Testis (tissue), 3 donors: ENCODE measurements around the gene LHX2. TPM values are rescaled to one million over a fixed set of nuclear protein-coding genes. Genes with fewer than 3 reads are reported as not detected.

Source experiments
- DNase-seq: peaks from one replicate; pipeline ENCODE4 v3.0.0-alpha.2; 2019
- H3K27ac ChIP-seq, 2 donors: fragments of 200-600 bp; sonication (generic); one replicate each; pipeline ENCODE4 v1.5.1; 2019
- H3K27me3 ChIP-seq: fragments of 200-600 bp; sonication (generic); one replicate; pipeline ENCODE4 v1.5.1; 2019
- H3K36me3 ChIP-seq: fragments of 200-600 bp; sonication (generic); one replicate; pipeline ENCODE4 v1.5.1; 2017; ENCODE audit warnings: low read depth; ENCODE audit errors: missing control alignments
- H3K4me1 ChIP-seq: fragments of 200-600 bp; sonication (generic); one replicate; pipeline ENCODE4 v1.5.1; 2019
- H3K4me3 ChIP-seq, 2 donors: fragments of 200-600 bp; sonication (generic); one replicate each; pipeline ENCODE4 v1.5.1; 2017 to 2019
- H3K9me3 ChIP-seq: fragments of 200-600 bp; sonication (generic); one replicate; pipeline ENCODE4 v1.5.1; 2017
- POLR2A ChIP-seq: fragments of 450-650 bp; IDR thresholded peaks from one replicate; pipeline ENCODE4 v1.6.1; 2017; ENCODE audit warnings: antibody characterized with exemption, mild to moderate bottlenecking, moderate library complexity
- WGBS, 2 donors: methylation state at CpG; one replicate each; pipeline ENCODE4 v1.1.5; 2018; 5-methylcytosine and 5-hydroxymethylcytosine counted together
- intact Hi-C: fragments of 100-400 bp; cut with DNase I; formaldehyde crosslinking; loops from one replicate; pipeline ENCODE4 v1.15.1; 2023; ENCODE audit warnings: low total_unique reads
- polyA plus RNA-seq: library from polyadenylated mRNA; stranded (reverse); fragments of 350-450 nt; fragmentation: Illumina TruSeq; extraction: RNeasy Lipid Tissue Mini Kit (QIAGEN cat#74804); gene quantifications from one replicate; pipeline ENCODE4 v1.2.3, GENCODE V29; 2014; ENCODE audit warnings: low read depth, low replicate concordance; ENCODE audit not compliant: insufficient read depth
- total RNA-seq, 2 donors: library from RNA; depleted of rRNA; stranded (reverse); fragments of >200 nt; gene quantifications; one replicate each; pipeline ENCODE4 v1.2.3, GENCODE V29; 2016
- TF ChIP-seq, protein P1 (sequence below), 3 experiments: fragments of 450-650 bp in 2 of 3; fragments of 200-600 bp in 1 of 3; sonication (generic) in 1 of 3; IDR thresholded peaks; one replicate each; pipeline ENCODE4 v1.5.1; 2016 to 2019; ENCODE audit warnings: antibody characterized with exemption in 3 of 3, mild to moderate bottlenecking in 2 of 3, moderate library complexity in 1 of 3

The LHX2 gene
- total and polyA plus RNA-seq, 3 donors from 2014 or later, result 2.0 to 5.1 (median 3.4) TPM

DNA sequence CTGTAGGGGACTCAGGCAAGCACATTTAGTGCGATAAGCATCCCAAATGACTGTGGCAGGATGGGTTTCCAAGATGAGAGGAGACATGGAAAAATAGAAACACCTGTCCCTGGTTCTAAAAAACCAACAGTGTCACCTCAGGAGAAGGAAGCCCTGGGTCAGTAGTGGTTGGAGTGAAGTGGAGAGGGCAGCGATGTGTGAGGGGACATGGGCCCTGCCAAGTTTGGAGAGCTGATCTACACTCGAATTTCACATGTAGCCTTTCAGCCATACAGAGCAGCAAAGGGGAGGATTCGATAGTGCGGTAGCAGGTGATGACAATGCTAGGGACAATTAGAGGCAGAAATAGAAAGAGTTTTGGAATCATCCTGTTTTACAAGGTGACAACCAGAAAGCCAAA, 32.6 kb upstream of the LHX2 start:
- Histone ChIP-seq H3K4me1 (no peaks in the 10 kb centered on the region), H3K27me3 (no peaks in the 10 kb centered on the region), H3K36me3 (no peaks in the 10 kb centered on the region), H3K9me3 (no peaks in the 10 kb centered on the region), H3K4me3 (no peak overlapping the region), H3K27ac (no peak overlapping the region)
- whole genome bisulfite sequencing, 2 donors, result 86% methylated on average over 4 to 5 of the region's 5 CpGs
- no peak for DNase-seq
- intact Hi-C loops, result no loop called here
- TF ChIP-seq, protein P1, sequence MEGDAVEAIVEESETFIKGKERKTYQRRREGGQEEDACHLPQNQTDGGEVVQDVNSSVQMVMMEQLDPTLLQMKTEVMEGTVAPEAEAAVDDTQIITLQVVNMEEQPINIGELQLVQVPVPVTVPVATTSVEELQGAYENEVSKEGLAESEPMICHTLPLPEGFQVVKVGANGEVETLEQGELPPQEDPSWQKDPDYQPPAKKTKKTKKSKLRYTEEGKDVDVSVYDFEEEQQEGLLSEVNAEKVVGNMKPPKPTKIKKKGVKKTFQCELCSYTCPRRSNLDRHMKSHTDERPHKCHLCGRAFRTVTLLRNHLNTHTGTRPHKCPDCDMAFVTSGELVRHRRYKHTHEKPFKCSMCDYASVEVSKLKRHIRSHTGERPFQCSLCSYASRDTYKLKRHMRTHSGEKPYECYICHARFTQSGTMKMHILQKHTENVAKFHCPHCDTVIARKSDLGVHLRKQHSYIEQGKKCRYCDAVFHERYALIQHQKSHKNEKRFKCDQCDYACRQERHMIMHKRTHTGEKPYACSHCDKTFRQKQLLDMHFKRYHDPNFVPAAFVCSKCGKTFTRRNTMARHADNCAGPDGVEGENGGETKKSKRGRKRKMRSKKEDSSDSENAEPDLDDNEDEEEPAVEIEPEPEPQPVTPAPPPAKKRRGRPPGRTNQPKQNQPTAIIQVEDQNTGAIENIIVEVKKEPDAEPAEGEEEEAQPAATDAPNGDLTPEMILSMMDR (IDR thresholded peaks at IDR 0.05), result no peak
- no peak for TF ChIP-seq POLR2A

DNA sequence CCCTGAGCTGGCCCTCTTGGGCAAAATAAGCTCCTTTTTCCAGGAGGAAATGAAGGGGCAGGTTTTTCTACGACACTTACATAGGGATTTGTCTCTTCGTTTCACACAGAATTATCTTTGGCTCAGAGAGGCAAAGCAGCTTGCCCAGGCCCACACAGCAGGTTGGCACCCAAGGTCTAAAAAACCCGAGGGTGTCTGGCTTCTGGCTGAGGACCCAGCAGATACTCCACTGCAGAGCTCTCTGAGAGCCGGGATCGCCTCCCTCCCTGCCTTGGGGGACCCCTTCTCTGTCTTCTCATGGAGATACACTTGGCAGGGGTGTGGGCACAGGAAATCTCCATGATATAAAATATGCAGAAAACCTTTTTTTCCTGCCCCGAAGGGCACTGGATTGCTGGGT, 29.0 kb upstream of the LHX2 start:
- no peak overlapping the region for H3K4me3 ChIP-seq
- WGBS, 2 donors, result 83 to 89% methylated on average over 6 of the region's 6 CpGs

DNA sequence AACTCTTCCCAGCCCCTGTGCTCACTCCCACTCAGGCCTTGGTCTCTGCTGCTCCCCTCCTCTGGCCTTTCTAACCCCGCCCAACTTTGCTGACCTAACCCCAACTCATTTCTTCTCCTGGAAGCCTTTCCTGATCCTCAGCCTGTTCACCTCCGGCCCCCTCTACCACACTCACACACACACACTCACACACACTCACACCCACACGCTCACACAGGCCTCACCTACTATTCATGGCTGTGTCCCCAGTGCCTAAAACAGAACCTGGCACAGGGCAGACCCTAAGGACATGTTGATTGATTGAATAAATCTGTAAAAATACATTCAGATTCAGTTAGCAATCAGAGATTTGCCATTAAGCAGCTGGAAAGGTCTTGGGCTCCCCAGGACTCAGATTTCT, 28.5 kb upstream of the LHX2 start:
- no peaks in the 10 kb centered on the region for H3K36me3 ChIP-seq
- no peaks in the 10 kb centered on the region for H3K4me1 ChIP-seq
- H3K27me3 ChIP-seq, result no peaks in the 10 kb centered on the region
- no peak overlapping the region for H3K27ac ChIP-seq
- intact Hi-C loops, result no loop called here
- no peak for TF ChIP-seq POLR2A
- TF ChIP-seq, protein P1 (IDR thresholded peaks at IDR 0.05), result no peak
- no peak overlapping the region for H3K4me3 ChIP-seq
- no peaks in the 10 kb centered on the region for H3K9me3 ChIP-seq
- DNase-seq, result no peak
- WGBS, 2 donors, result 91 to 92% methylated on average over 3 of the region's 3 CpGs

More for the DNA sequence above, 29.0 kb upstream of the LHX2 start:
- DNase-seq, result no peak
- H3K27me3 ChIP-seq, result no peaks in the 10 kb centered on the region
- H3K36me3 ChIP-seq, result no peaks in the 10 kb centered on the region
- no peaks in the 10 kb centered on the region for H3K9me3 ChIP-seq
- TF ChIP-seq, protein P1 (IDR thresholded peaks at IDR 0.05), result no peak
- TF ChIP-seq POLR2A, result no peak
- no peaks in the 10 kb centered on the region for H3K4me1 ChIP-seq
- intact Hi-C loops, result no loop called here
- H3K27ac ChIP-seq, result no peak overlapping the region

DNA sequence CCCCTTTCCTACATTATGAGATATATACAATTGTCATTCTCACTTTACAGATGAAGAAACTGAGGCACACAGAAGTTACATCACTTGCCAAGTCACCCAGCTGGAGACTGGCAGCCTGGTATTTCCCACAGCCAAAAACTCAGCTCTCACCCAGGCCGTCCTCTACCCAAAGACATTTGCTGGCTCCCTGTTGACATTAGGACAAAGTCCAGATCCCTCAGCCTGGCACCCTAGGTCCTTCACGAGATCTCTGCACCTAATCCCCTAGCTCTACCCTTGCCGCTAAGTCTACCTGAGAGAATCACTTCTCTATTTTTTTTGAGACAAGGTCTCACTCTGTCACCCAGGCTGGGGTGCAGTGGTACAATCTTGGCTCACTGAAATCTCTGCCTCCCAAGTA, 26.8 kb upstream of the LHX2 start:
- 90 to 93% methylated on average over 3 of the region's 3 CpGs for WGBS, 2 donors
- Histone ChIP-seq H3K4me1 (no peaks in the 10 kb centered on the region), H3K27me3 (no peaks in the 10 kb centered on the region), H3K4me3 (no peak overlapping the region), H3K27ac (no peak overlapping the region), H3K9me3 (no peaks in the 10 kb centered on the region), H3K36me3 (no peaks in the 10 kb centered on the region)
- intact Hi-C loops, result no loop called here
- TF ChIP-seq, protein P1 (IDR thresholded peaks at IDR 0.05), result no peak
- no peak for TF ChIP-seq POLR2A
- DNase-seq, result no peak

DNA sequence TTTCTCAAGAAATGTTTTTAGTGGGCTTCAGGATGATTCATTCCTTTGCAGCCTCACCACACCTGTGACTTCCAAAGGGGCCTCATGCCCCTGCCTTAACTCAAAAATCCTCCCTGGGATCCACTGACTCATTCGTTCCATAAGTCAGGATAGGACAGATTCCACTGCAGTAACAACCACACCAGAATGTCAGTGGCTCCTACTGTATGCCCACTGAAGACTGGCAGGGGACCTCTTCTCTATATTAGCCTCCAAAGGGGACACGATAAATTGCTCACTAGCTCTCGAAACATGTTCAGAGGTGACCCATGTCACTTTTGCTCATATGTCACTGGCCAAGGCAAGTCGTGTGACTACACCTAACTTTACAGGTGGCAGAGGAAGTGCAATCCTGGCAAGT, 25.7 kb upstream of the LHX2 start:
- intact Hi-C loops, result no loop called here
- Histone ChIP-seq H3K9me3 (no peaks in the 10 kb centered on the region), H3K27me3 (no peaks in the 10 kb centered on the region), H3K4me3 (no peak overlapping the region), H3K4me1 (no peaks in the 10 kb centered on the region), H3K27ac (no peak overlapping the region), H3K36me3 (no peaks in the 10 kb centered on the region)
- no peak for TF ChIP-seq POLR2A
- TF ChIP-seq, protein P1 (IDR thresholded peaks at IDR 0.05), result no peak
- DNase-seq, result no peak
- 87 to 100% methylated on average over 4 of the region's 4 CpGs for WGBS, 2 donors
